Neural progenitor cell (in vitro differentiated cells): Measurements from ENCODE around the gene CD96. TPM values are rescaled to one million over a fixed set of nuclear protein-coding genes. Genes with fewer than 3 reads are reported as not detected.

Experiments used
- DNase-seq: peaks from one replicate; pipeline ENCODE4 v3.0.0-alpha.2; 2016; ENCODE audit warnings: low spot score
- H2AFZ ChIP-seq: fragments of 200-600 bp; sonication (generic); replicated peaks from 2 replicates; pipeline ENCODE4 v1.6.1; 2016; ENCODE audit warnings: antibody characterized with exemption
- H3F3A ChIP-seq: fragments of 200-600 bp; sonication (generic); 2 replicates; pipeline ENCODE4 v1.6.1; 2016; ENCODE audit warnings: antibody characterized with exemption, low read depth
- H3K27ac ChIP-seq: fragments of 200-600 bp; sonication (generic); 2 replicates; pipeline ENCODE4 v1.5.1; 2016; ENCODE audit warnings: mild to moderate bottlenecking
- H3K27me3 ChIP-seq: fragments of 200-600 bp; sonication (generic); 2 replicates; pipeline ENCODE4 v1.6.1; 2016; ENCODE audit warnings: mild to moderate bottlenecking, moderate library complexity
- H3K36me3 ChIP-seq: fragments of 200-600 bp; sonication (generic); 2 replicates; pipeline ENCODE4 v1.5.1; 2016
- H3K4me1 ChIP-seq: fragments of 200-600 bp; sonication (generic); 2 replicates; pipeline ENCODE4 v1.6.1; 2016; ENCODE audit warnings: mixed run types
- H3K4me2 ChIP-seq: fragments of 200-600 bp; sonication (generic); 2 replicates; pipeline ENCODE4 v1.6.1; 2016
- H3K4me3 ChIP-seq: fragments of 200-600 bp; sonication (generic); 2 replicates; pipeline ENCODE4 v1.5.1; 2016
- H3K79me2 ChIP-seq: fragments of 200-600 bp; sonication (generic); 2 replicates; pipeline ENCODE4 v1.6.1; 2016; ENCODE audit warnings: low read depth
- H3K9ac ChIP-seq: fragments of 200-600 bp; sonication (generic); 2 replicates; pipeline ENCODE4 v1.6.1; 2016
- H3K9me3 ChIP-seq: fragments of 200-600 bp; sonication (generic); 2 replicates; pipeline ENCODE4 v1.5.1; 2016; ENCODE audit warnings: low read depth
- H4K20me1 ChIP-seq: fragments of 200-600 bp; sonication (generic); 2 replicates; pipeline ENCODE4 v1.6.1; 2016; ENCODE audit warnings: low read depth
- H3K27ac Mint-ChIP-seq: 3 replicates; pipeline ENCODE4 v1.8.0; 2021; ENCODE audit warnings: mixed read lengths
- H3K27me3 Mint-ChIP-seq: 2 replicates; pipeline ENCODE4 v1.8.0; 2022; ENCODE audit warnings: low read depth, mild to moderate bottlenecking, inconsistent platforms, moderate library complexity, mixed read lengths; ENCODE audit not compliant: insufficient read depth
- H3K36me3 Mint-ChIP-seq: 3 replicates; pipeline ENCODE4 v1.8.0; 2021; ENCODE audit warnings: mixed read lengths
- H3K4me1 Mint-ChIP-seq: 3 replicates; pipeline ENCODE4 v1.8.0; 2021; ENCODE audit warnings: mixed read lengths
- H3K4me3 Mint-ChIP-seq: 3 replicates; pipeline ENCODE4 v1.8.0; 2021; ENCODE audit warnings: mild to moderate bottlenecking, moderate library complexity, mixed read lengths
- H3K9me3 Mint-ChIP-seq: 3 replicates; pipeline ENCODE4 v1.8.0; 2020; ENCODE audit warnings: mixed read lengths
- EZH2 ChIP-seq: fragments of 200-600 bp; sonication (generic); IDR thresholded peaks from 2 replicates; pipeline ENCODE4 v1.6.1; 2017; ENCODE audit warnings: antibody characterized with exemption, mild to moderate bottlenecking, moderate library complexity
- EZH2phosphoT487 ChIP-seq: fragments of 200-600 bp; sonication (generic); IDR thresholded peaks from 2 replicates; pipeline ENCODE4 v1.6.1; 2017; ENCODE audit warnings: antibody characterized with exemption
- total RNA-seq: library from RNA; depleted of rRNA; stranded (reverse); fragments of >200 nt; gene quantifications from 2 replicates; pipeline ENCODE4 v1.2.3, GENCODE V29; 2015; ENCODE audit warnings: low replicate concordance
- TF ChIP-seq, protein P1 (sequence below): fragments of 200-600 bp; sonication (generic); IDR thresholded peaks from 2 replicates; pipeline ENCODE4 v1.5.1; 2017; ENCODE audit warnings: antibody characterized with exemption, mild to moderate bottlenecking

The CD96 gene
- total RNA-seq, 1 donor from 2014 or later = not detected

DNA sequence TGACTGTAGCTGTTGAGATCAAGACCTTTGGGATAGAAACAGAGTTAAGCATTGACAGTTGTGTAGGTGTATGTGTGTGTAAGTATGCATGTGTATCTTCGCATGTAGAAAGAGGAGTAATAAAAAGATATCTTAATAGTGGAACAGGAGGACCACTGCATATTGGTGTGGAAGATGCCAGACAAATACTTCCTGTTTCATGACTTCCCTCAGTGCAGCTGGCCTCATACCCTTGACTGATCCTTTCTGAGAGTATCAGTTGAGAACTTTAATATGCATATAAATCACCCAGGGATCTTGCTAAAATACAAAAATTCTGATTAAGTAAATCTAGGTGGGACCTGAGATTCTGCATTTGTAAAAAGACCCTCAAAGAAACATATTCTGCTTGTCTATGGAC, 61.7 kb downstream of the CD96 start:
- H3K4me3 ChIP-seq = no peak overlapping the region
- H3K27ac ChIP-seq = no peak overlapping the region
- H3F3A ChIP-seq = no peaks in the 10 kb centered on the region
- no peaks in the 10 kb centered on the region for H3K9me3 ChIP-seq
- no peak overlapping the region for H3K9ac ChIP-seq
- H3K36me3 Mint-ChIP-seq = no peaks in the 10 kb centered on the region
- no peak overlapping the region for H3K27ac Mint-ChIP-seq
- no peaks in the 10 kb centered on the region for H4K20me1 ChIP-seq
- H3K79me2 ChIP-seq = no peaks in the 10 kb centered on the region
- no peaks in the 10 kb centered on the region for H3K4me1 Mint-ChIP-seq
- H3K4me3 Mint-ChIP-seq = no peak overlapping the region
- no peaks in the 10 kb centered on the region for H3K36me3 ChIP-seq
- no peak overlapping the region for H2AFZ ChIP-seq
- TF ChIP-seq EZH2phosphoT487 = no peak
- TF ChIP-seq, protein P1, sequence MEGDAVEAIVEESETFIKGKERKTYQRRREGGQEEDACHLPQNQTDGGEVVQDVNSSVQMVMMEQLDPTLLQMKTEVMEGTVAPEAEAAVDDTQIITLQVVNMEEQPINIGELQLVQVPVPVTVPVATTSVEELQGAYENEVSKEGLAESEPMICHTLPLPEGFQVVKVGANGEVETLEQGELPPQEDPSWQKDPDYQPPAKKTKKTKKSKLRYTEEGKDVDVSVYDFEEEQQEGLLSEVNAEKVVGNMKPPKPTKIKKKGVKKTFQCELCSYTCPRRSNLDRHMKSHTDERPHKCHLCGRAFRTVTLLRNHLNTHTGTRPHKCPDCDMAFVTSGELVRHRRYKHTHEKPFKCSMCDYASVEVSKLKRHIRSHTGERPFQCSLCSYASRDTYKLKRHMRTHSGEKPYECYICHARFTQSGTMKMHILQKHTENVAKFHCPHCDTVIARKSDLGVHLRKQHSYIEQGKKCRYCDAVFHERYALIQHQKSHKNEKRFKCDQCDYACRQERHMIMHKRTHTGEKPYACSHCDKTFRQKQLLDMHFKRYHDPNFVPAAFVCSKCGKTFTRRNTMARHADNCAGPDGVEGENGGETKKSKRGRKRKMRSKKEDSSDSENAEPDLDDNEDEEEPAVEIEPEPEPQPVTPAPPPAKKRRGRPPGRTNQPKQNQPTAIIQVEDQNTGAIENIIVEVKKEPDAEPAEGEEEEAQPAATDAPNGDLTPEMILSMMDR = no peak
- no peak for TF ChIP-seq EZH2
- no peaks in the 10 kb centered on the region for H3K9me3 Mint-ChIP-seq
- DNase-seq = no peak
- no peaks in the 10 kb centered on the region for H3K4me1 ChIP-seq
- H3K4me2 ChIP-seq = no peak overlapping the region
- H3K27me3 ChIP-seq = no peaks in the 10 kb centered on the region
- H3K27me3 Mint-ChIP-seq = no peaks in the 10 kb centered on the region

DNA sequence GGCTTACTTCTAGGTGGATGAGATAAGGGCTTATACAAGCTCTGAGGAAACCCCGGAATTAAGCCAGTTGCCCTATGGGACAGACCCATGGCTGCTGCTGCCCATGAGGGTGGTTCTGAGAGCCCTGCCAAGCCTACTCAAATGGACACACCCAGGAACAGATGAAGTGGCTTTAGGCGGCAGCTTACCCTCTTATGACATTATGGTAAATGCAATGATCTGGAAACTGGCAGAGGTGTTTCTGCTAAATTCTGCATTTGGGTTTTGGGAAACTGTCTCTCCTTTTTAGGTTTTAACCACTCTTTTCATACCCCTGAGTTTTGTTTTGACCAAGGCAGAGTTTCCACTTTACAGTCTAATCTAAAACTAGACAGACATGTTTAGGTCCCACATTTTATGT, 62.1 kb downstream of the CD96 start:
- Mint-ChIP-seq H3K27ac (no peak overlapping the region), H3K9me3 (no peaks in the 10 kb centered on the region), H3K4me1 (no peaks in the 10 kb centered on the region), H3K36me3 (no peaks in the 10 kb centered on the region), H3K27me3 (no peaks in the 10 kb centered on the region), H3K4me3 (no peak overlapping the region)
- Histone ChIP-seq H3K4me3 (no peak overlapping the region), H3K9ac (no peak overlapping the region), H4K20me1 (no peaks in the 10 kb centered on the region), H3F3A (no peaks in the 10 kb centered on the region), H2AFZ (no peak overlapping the region), H3K9me3 (no peaks in the 10 kb centered on the region), H3K27ac (no peak overlapping the region), H3K27me3 (no peaks in the 10 kb centered on the region), H3K36me3 (no peaks in the 10 kb centered on the region), H3K4me1 (no peaks in the 10 kb centered on the region), H3K79me2 (no peaks in the 10 kb centered on the region), H3K4me2 (no peak overlapping the region)
- no peak for DNase-seq
- TF ChIP-seq, protein P1 = no peak
- TF ChIP-seq EZH2phosphoT487 = no peak
- no peak for TF ChIP-seq EZH2

DNA sequence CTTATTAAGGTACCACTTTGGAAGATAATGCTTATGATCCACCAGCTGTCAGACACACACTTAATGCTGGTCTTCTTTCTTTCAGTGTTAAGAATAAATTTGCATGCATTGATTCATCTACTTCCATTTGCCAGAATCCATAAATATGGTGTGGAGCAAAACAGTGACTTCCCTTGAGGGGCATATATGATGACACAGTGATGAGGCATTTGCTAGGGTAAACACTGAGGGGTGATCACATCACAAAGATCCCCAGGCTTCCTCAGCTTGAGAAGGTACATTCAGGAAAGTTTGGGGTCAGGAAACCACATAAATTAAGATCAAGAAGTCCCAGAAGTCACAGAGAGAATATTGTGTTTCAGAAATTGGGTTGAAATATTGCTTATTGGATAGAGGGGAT, 63.0 kb downstream of the CD96 start:
- DNase-seq = no peak
- Histone ChIP-seq H3K4me1 (no peaks in the 10 kb centered on the region), H3K79me2 (no peaks in the 10 kb centered on the region), H3K27me3 (no peaks in the 10 kb centered on the region), H3K9ac (no peak overlapping the region), H3K9me3 (no peaks in the 10 kb centered on the region), H3F3A (no peaks in the 10 kb centered on the region), H3K27ac (no peak overlapping the region), H2AFZ (no peak overlapping the region), H3K36me3 (no peaks in the 10 kb centered on the region), H4K20me1 (no peaks in the 10 kb centered on the region), H3K4me2 (no peak overlapping the region), H3K4me3 (no peak overlapping the region)
- Mint-ChIP-seq H3K36me3 (no peaks in the 10 kb centered on the region), H3K4me3 (no peak overlapping the region), H3K27ac (no peak overlapping the region), H3K27me3 (no peaks in the 10 kb centered on the region), H3K9me3 (no peaks in the 10 kb centered on the region), H3K4me1 (no peaks in the 10 kb centered on the region)
- TF ChIP-seq, protein P1 = no peak
- TF ChIP-seq EZH2 (no peak), EZH2phosphoT487 (no peak)

DNA sequence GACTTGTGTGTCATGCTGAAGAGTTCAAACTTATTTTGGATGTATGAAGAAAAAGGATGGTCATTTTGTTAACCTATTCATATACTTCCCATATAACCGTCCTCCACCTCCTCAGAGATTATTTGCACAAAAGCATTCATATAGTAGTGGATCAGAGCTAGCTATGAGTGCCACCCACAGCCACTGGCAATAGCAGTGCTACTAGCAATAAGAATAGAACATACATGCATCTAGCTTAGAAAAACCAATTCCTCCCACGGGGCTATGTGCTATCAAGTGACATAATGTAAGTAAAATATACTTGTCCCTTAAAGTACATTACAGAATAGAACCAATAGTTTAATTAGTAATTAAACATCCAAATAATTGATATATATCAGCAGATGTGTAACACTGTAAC, 63.5 kb downstream of the CD96 start:
- Histone ChIP-seq H3K27ac (no peak overlapping the region), H3F3A (no peaks in the 10 kb centered on the region), H3K9me3 (no peaks in the 10 kb centered on the region), H3K4me3 (no peak overlapping the region), H3K36me3 (no peaks in the 10 kb centered on the region), H2AFZ (no peak overlapping the region), H3K27me3 (no peaks in the 10 kb centered on the region), H3K4me2 (no peak overlapping the region), H4K20me1 (no peaks in the 10 kb centered on the region), H3K79me2 (no peaks in the 10 kb centered on the region), H3K4me1 (no peaks in the 10 kb centered on the region), H3K9ac (no peak overlapping the region)
- Mint-ChIP-seq H3K27ac (no peak overlapping the region), H3K4me1 (no peaks in the 10 kb centered on the region), H3K27me3 (no peaks in the 10 kb centered on the region), H3K4me3 (no peak overlapping the region), H3K36me3 (no peaks in the 10 kb centered on the region), H3K9me3 (no peaks in the 10 kb centered on the region)
- DNase-seq = no peak
- TF ChIP-seq EZH2 (no peak), EZH2phosphoT487 (no peak)
- TF ChIP-seq, protein P1 = no peak
